ENCODE data around the gene CZIB.
"Not testable (repeated sequence)": the region's sequence is repeated elsewhere in the genome, so short reads cannot be mapped to it uniquely, and the experiment has no call there.

Gene CZIB

GRCh38 chr1:53188099-53188498 is 32.3 kb downstream of the CZIB start:
- DNase-seq (ENCODE audit: low read depth in 2 of 2): no peak

GRCh38 chr1:53187401-53187800 is 33.0 kb downstream of the CZIB start:
- no peak for DNase-seq (ENCODE audit: low read depth in 2 of 2)

GRCh38 chr1:53186533-53186932 is 33.9 kb downstream of the CZIB start:
- no peak for DNase-seq (ENCODE audit: low read depth in 2 of 2)

- DNase-seq (ENCODE audit: low read depth in 2 of 2): not testable (repeated sequence)
Observed at GRCh38 chr1:53185955-53186297, 34.5 kb downstream of the CZIB start.

GRCh38 chr1:53183095-53183990 is 37.1 kb downstream of the CZIB start:
- DNase-seq (ENCODE audit: low read depth in 2 of 2): no peak

- DNase-seq (ENCODE audit: low read depth in 2 of 2): no peak
Observed at GRCh38 chr1:53182716-53183094, 37.7 kb downstream of the CZIB start.

- DNase-seq (ENCODE audit: low read depth in 2 of 2): peak; percentile 64 to 67
Observed at GRCh38 chr1:53182111-53182593, 38.3 kb downstream of the CZIB start.

GRCh38 chr1:53180951-53181350 is 39.5 kb downstream of the CZIB start:
- DNase-seq (ENCODE audit: low read depth in 2 of 2): no peak

GRCh38 chr1:53180226-53180625 is 40.2 kb downstream of the CZIB start:
- no peak for DNase-seq (ENCODE audit: low read depth in 2 of 2)

GRCh38 chr1:53176452-53177208 is 43.8 kb downstream of the CZIB start:
- DNase-seq (ENCODE audit: low read depth in 2 of 2): no peak

GRCh38 chr1:53174971-53175913 is 45.2 kb downstream of the CZIB start:
- DNase-seq (ENCODE audit: low read depth in 2 of 2): no peak

GRCh38 chr1:53172426-53173128 is 47.9 kb downstream of the CZIB start:
- no peak for DNase-seq (ENCODE audit: low read depth in 2 of 2)

GRCh38 chr1:53166912-53167311 is 53.5 kb downstream of the CZIB start:
- DNase-seq (ENCODE audit: low read depth in 2 of 2): no peak

GRCh38 chr1:53166366-53166765 is 54.1 kb downstream of the CZIB start:
- no peak for DNase-seq (ENCODE audit: low read depth in 2 of 2)

- no peak for DNase-seq (ENCODE audit: low read depth in 2 of 2)
Observed at GRCh38 chr1:53165408-53165961, 54.9 kb downstream of the CZIB start.
